Testis (tissue), 3 donors: ENCODE measurements around the gene DNAJB8. TPM values are rescaled to one million over a fixed set of nuclear protein-coding genes. Genes with fewer than 3 reads are reported as not detected.

ENCODE experiments used
- DNase-seq: peaks from one replicate; pipeline ENCODE4 v3.0.0-alpha.2; 2019
- H3K27ac ChIP-seq, 2 donors: fragments of 200-600 bp; sonication (generic); one replicate each; pipeline ENCODE4 v1.5.1; 2019
- H3K27me3 ChIP-seq: fragments of 200-600 bp; sonication (generic); one replicate; pipeline ENCODE4 v1.5.1; 2019
- H3K36me3 ChIP-seq: fragments of 200-600 bp; sonication (generic); one replicate; pipeline ENCODE4 v1.5.1; 2017; ENCODE audit warnings: low read depth; ENCODE audit errors: missing control alignments
- H3K4me1 ChIP-seq: fragments of 200-600 bp; sonication (generic); one replicate; pipeline ENCODE4 v1.5.1; 2019
- H3K4me3 ChIP-seq, 2 donors: fragments of 200-600 bp; sonication (generic); one replicate each; pipeline ENCODE4 v1.5.1; 2017 to 2019
- H3K9me3 ChIP-seq: fragments of 200-600 bp; sonication (generic); one replicate; pipeline ENCODE4 v1.5.1; 2017
- CTCF ChIP-seq, 3 experiments: fragments of 450-650 bp in 2 of 3; fragments of 200-600 bp in 1 of 3; sonication (generic) in 1 of 3; IDR thresholded peaks; one replicate each; pipeline ENCODE4 v1.5.1; 2016 to 2019; ENCODE audit warnings: antibody characterized with exemption in 3 of 3, mild to moderate bottlenecking in 2 of 3, moderate library complexity in 1 of 3
- POLR2A ChIP-seq: fragments of 450-650 bp; IDR thresholded peaks from one replicate; pipeline ENCODE4 v1.6.1; 2017; ENCODE audit warnings: antibody characterized with exemption, mild to moderate bottlenecking, moderate library complexity
- WGBS, 2 donors: methylation state at CpG; one replicate each; pipeline ENCODE4 v1.1.5; 2018; 5-methylcytosine and 5-hydroxymethylcytosine counted together
- intact Hi-C: fragments of 100-400 bp; cut with DNase I; formaldehyde crosslinking; loops from one replicate; pipeline ENCODE4 v1.15.1; 2023; ENCODE audit warnings: low total_unique reads
- polyA plus RNA-seq: library from polyadenylated mRNA; stranded (reverse); fragments of 350-450 nt; fragmentation: Illumina TruSeq; extraction: RNeasy Lipid Tissue Mini Kit (QIAGEN cat#74804); gene quantifications from one replicate; pipeline ENCODE4 v1.2.3, GENCODE V29; 2014; ENCODE audit warnings: low read depth, low replicate concordance; ENCODE audit not compliant: insufficient read depth
- total RNA-seq, 2 donors: library from RNA; depleted of rRNA; stranded (reverse); fragments of >200 nt; gene quantifications; one replicate each; pipeline ENCODE4 v1.2.3, GENCODE V29; 2016

DNAJB8 gene
- total and polyA plus RNA-seq, 3 donors from 2014 or later: 18.3 to 75.0 (median 46.0) TPM

GRCh38 chr3:128435561-128435960 lies 31.1 kb downstream of the DNAJB8 start:
- intact Hi-C loops: no loop called here
- H3K27me3 ChIP-seq: no peaks in the 10 kb centered on the region

GRCh38 chr3:128435058-128435457 lies 31.6 kb downstream of the DNAJB8 start:
- DNase-seq: no peak
- intact Hi-C loops: no loop called here

More at GRCh38 chr3:128435561-128435960, 31.1 kb downstream of the DNAJB8 start:
- Histone ChIP-seq H3K4me1 (peaks cover 7% of the 10 kb centered on the region), H3K36me3 (no peaks in the 10 kb centered on the region), H3K9me3 (no peaks in the 10 kb centered on the region), H3K27ac (no peak overlapping the region), H3K4me3 (no peak overlapping the region)
- no peak for DNase-seq
- 89 to 93% methylated on average over 4 to 5 of the region's 5 CpGs for WGBS, 2 donors
- TF ChIP-seq POLR2A (no peak), CTCF (IDR thresholded peaks at IDR 0.05) (no peak)

GRCh38 chr3:128434524-128434923 lies 32.2 kb downstream of the DNAJB8 start:
- DNase-seq: no peak
- 90 to 93% methylated on average over 2 of the region's 2 CpGs for WGBS, 2 donors
- Histone ChIP-seq H3K27ac (no peak overlapping the region), H3K9me3 (no peaks in the 10 kb centered on the region), H3K27me3 (no peaks in the 10 kb centered on the region), H3K4me3 (no peak overlapping the region), H3K36me3 (no peaks in the 10 kb centered on the region), H3K4me1 (peaks cover 7% of the 10 kb centered on the region)
- TF ChIP-seq CTCF (IDR thresholded peaks at IDR 0.05): no peak
- intact Hi-C loops: no loop called here

More at GRCh38 chr3:128435058-128435457, 31.6 kb downstream of the DNAJB8 start:
- 89 to 97% methylated on average over 3 to 6 of the region's 6 CpGs for WGBS, 2 donors
- TF ChIP-seq CTCF (IDR thresholded peaks at IDR 0.05) (no peak), POLR2A (no peak)
- Histone ChIP-seq H3K4me1 (peaks cover 7% of the 10 kb centered on the region), H3K27ac (no peak overlapping the region), H3K4me3 (no peak overlapping the region), H3K36me3 (no peaks in the 10 kb centered on the region), H3K27me3 (no peaks in the 10 kb centered on the region), H3K9me3 (no peaks in the 10 kb centered on the region)

- H3K4me1 ChIP-seq: peaks cover 7% of the 10 kb centered on the region
- WGBS, 2 donors: 43 to 82% methylated on average over 1 to 2 of the region's 2 CpGs
- H3K27ac ChIP-seq: no peak overlapping the region
- intact Hi-C loops: no loop called here
- no peaks in the 10 kb centered on the region for H3K9me3 ChIP-seq
- no peaks in the 10 kb centered on the region for H3K36me3 ChIP-seq
- no peak overlapping the region for H3K4me3 ChIP-seq
- H3K27me3 ChIP-seq: no peaks in the 10 kb centered on the region
- TF ChIP-seq CTCF (IDR thresholded peaks at IDR 0.05) (no peak), POLR2A (no peak)
- no peak for DNase-seq
Observed at GRCh38 chr3:128433837-128434165, 32.9 kb downstream of the DNAJB8 start.

- no peaks in the 10 kb centered on the region for H3K36me3 ChIP-seq
- no peak overlapping the region for H3K27ac ChIP-seq
- intact Hi-C loops: no loop called here
- peak overlapping the region; percentile 21 to 27 for H3K4me3 ChIP-seq
- H3K27me3 ChIP-seq: no peaks in the 10 kb centered on the region
- DNase-seq: no peak
- TF ChIP-seq POLR2A: no peak
- no peak for TF ChIP-seq CTCF (IDR thresholded peaks at IDR 0.05)
- H3K9me3 ChIP-seq: no peaks in the 10 kb centered on the region
- 17 to 37% methylated on average over 12 to 42 of the region's 53 CpGs for WGBS, 2 donors
- H3K4me1 ChIP-seq: peaks cover 7% of the 10 kb centered on the region
Observed at GRCh38 chr3:128432971-128433836, 33.5 kb downstream of the DNAJB8 start.
